Right lobe of liver (tissue), 4 donors: ENCODE data around the gene CLIP2.

Source experiments
- CTCF ChIP-seq, 4 donors: fragments of 200-600 bp in 3 of 4; fragments of 450-650 bp in 1 of 4; IDR thresholded peaks; one replicate each; pipeline versions ENCODE4 v1.5.1 to v1.8.0; 2016 to 2022; ENCODE audit warnings: antibody characterized with exemption in 4 of 4, mild to moderate bottlenecking in 2 of 4
- POLR2A ChIP-seq: fragments of 450-650 bp; IDR thresholded peaks from one replicate; pipeline ENCODE4 v1.6.1; 2017; ENCODE audit warnings: antibody characterized with exemption, mild to moderate bottlenecking
- donor health status: DM: no; HTN: no; CAD: no.
- donor health status: DM: no; HTN: no; CAD: no.
- donor health status: DM: no; HTN: yes; CAD: no.

GRCh38 chr7:74417419-74417971 lies 128.3 kb downstream of the CLIP2 start:
- TF ChIP-seq CTCF (IDR thresholded peaks at IDR 0.05) (peak; percentile 92 to 97 (median 96)), POLR2A (no peak)
